Measurements from ENCODE around the gene AP2A1. TPM values are rescaled to one million over a fixed set of nuclear protein-coding genes. Genes with fewer than 3 reads are reported as not detected.

AP2A1 gene
- total and polyA plus RNA-seq, 10 of the 15 experiments (the other 5 are each of a cell fraction or from before 2014, with no cell fraction given), result 0.68 to 78.8 (median 33.8) TPM

DNA sequence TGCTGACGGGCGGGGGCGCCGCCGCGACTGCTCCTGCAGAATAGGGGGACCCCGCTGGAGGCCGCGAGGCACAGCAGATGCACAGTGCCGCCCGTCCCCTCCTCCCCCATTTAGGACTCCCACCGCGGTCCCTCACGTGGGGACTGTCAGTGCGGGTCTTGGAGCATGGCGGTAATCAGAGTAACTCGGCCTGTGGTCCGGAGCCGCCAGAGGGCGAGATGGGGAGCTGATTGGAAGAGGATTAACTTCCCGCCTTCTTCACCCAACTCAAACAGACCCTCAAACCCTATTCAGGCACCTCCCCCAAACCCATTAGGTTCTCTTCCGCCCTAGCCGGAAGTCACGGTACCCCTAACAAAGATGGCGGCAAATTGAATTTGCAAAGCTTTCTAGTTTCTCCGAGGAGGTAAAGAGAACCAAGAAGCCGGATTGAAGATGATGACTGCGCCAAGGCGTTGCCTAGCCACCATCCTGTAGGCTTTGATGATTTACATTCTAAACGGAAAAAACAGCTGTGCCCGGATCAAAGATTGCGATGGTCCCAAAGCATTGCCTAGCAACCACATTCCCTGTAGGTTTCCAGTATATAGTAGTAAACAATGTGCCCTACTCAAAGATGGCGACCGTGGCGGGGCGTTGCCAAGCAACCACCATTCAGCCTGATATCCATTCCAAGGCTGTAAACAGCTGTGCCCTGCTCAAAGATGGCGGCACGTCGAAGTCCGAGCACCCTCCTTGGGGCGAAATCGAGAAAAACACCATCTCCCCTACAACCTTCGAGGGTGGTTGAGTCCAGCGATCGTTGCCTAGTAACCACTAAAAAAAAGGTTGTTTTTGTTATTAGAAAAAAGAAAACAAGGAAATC lies 46.4 kb downstream of the AP2A1 start, which contains the start of gene FUZ (continued):
- TF ChIP-seq PBX3 (IDR thresholded peaks at IDR 0.05; ENCODE audit: insufficient replicate concordance, low read depth, low read length), result peak; percentile 67
- TF ChIP-seq SMC3 (IDR thresholded peaks at IDR 0.05; ENCODE audit: borderline replicate concordance, low read length), result no peak
- TF ChIP-seq ATF3 (IDR thresholded peaks at IDR 0.05; ENCODE audit: borderline replicate concordance, extremely low read depth, low read depth, low read length), result no peak
- TF ChIP-seq MEF2A (IDR thresholded peaks at IDR 0.05; ENCODE audit: insufficient read depth, low read depth, low read length), result no peak
- no peak for TF ChIP-seq SMAD1 (IDR thresholded peaks at IDR 0.05; ENCODE audit: low read depth, partially characterized antibody)
- TF ChIP-seq MLLT1 (IDR thresholded peaks at IDR 0.05), result peak; percentile 81
- peak; percentile 95 for TF ChIP-seq KLF5 (IDR thresholded peaks at IDR 0.05; ENCODE audit: partially characterized antibody)
- TF ChIP-seq EED (IDR thresholded peaks at IDR 0.05; ENCODE audit: low read depth), result no peak
- peak; percentile 83; the same call in 1 of the 2 replicates for TF ChIP-seq SIN3A (IDR thresholded peaks at IDR 0.05; ENCODE audit: low read depth, low read length)
- TF ChIP-seq RELA (IDR thresholded peaks at IDR 0.05; ENCODE audit: borderline replicate concordance, partially characterized antibody), result peak; percentile 12
- TF ChIP-seq POLR2AphosphoS5 (IDR thresholded peaks at IDR 0.05; ENCODE audit: low read length), result no peak
- TF ChIP-seq IKZF2 (IDR thresholded peaks at IDR 0.05), result no peak; a peak in 1 of 4 replicates
- peak; percentile 93 for TF ChIP-seq JUND (IDR thresholded peaks at IDR 0.05; ENCODE audit: low read depth, low read length)
- TF ChIP-seq DPF2 (IDR thresholded peaks at IDR 0.05), result no peak; the same call in 1 of the 2 replicates
- 0 out of 2 replicates have a peak, but pooled peaks have one; percentile 70 for TF ChIP-seq WRNIP1 (IDR thresholded peaks at IDR 0.05; ENCODE audit: borderline replicate concordance, low read depth, low read length)
- no peak for TF ChIP-seq NBN (IDR thresholded peaks at IDR 0.05)
- TF ChIP-seq NR2C2 (IDR thresholded peaks at IDR 0.05; ENCODE audit: borderline replicate concordance, control insufficient read depth, insufficient read length, low read depth), result no peak
- no peak for TF ChIP-seq STAT1 (conservative IDR thresholded peaks at IDR 0.05)
- TF ChIP-seq, protein P1, sequence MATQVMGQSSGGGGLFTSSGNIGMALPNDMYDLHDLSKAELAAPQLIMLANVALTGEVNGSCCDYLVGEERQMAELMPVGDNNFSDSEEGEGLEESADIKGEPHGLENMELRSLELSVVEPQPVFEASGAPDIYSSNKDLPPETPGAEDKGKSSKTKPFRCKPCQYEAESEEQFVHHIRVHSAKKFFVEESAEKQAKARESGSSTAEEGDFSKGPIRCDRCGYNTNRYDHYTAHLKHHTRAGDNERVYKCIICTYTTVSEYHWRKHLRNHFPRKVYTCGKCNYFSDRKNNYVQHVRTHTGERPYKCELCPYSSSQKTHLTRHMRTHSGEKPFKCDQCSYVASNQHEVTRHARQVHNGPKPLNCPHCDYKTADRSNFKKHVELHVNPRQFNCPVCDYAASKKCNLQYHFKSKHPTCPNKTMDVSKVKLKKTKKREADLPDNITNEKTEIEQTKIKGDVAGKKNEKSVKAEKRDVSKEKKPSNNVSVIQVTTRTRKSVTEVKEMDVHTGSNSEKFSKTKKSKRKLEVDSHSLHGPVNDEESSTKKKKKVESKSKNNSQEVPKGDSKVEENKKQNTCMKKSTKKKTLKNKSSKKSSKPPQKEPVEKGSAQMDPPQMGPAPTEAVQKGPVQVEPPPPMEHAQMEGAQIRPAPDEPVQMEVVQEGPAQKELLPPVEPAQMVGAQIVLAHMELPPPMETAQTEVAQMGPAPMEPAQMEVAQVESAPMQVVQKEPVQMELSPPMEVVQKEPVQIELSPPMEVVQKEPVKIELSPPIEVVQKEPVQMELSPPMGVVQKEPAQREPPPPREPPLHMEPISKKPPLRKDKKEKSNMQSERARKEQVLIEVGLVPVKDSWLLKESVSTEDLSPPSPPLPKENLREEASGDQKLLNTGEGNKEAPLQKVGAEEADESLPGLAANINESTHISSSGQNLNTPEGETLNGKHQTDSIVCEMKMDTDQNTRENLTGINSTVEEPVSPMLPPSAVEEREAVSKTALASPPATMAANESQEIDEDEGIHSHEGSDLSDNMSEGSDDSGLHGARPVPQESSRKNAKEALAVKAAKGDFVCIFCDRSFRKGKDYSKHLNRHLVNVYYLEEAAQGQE (IDR thresholded peaks at IDR 0.05; ENCODE audit: low read depth, low read length), result no peak
- TF ChIP-seq FOXM1 (IDR thresholded peaks at IDR 0.05; ENCODE audit: low read depth, low read length), result no peak
- 0 out of 2 replicates have a peak, but pooled peaks have one; percentile 4 for TF ChIP-seq TARDBP (IDR thresholded peaks at IDR 0.05; ENCODE audit: borderline replicate concordance)
- peak; percentile 89; the same call in 1 of the 2 replicates for TF ChIP-seq ZNF207 (IDR thresholded peaks at IDR 0.05; ENCODE audit: borderline replicate concordance)
- TF ChIP-seq, protein P2, sequence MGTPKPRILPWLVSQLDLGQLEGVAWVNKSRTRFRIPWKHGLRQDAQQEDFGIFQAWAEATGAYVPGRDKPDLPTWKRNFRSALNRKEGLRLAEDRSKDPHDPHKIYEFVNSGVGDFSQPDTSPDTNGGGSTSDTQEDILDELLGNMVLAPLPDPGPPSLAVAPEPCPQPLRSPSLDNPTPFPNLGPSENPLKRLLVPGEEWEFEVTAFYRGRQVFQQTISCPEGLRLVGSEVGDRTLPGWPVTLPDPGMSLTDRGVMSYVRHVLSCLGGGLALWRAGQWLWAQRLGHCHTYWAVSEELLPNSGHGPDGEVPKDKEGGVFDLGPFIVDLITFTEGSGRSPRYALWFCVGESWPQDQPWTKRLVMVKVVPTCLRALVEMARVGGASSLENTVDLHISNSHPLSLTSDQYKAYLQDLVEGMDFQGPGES (IDR thresholded peaks at IDR 0.05), result no peak

Measured in GM12878 (cell line).